Stimulated activated CD8-positive, alpha-beta memory T cell treated with anti-CD3 and anti-CD28 coated beads, Interleukin-4, amount 100 ng/mL, for 24 hours (primary cell): ENCODE data around the gene PRPF19.

Source experiments
- DNase-seq: peaks from one replicate; pipeline ENCODE4 v3.0.0-alpha.2; 2020; ENCODE audit warnings: low read depth

The PRPF19 gene

GRCh38 chr11:60857378-60858232 is 48.8 kb downstream of the PRPF19 start:
- no peak for DNase-seq

- no peak for DNase-seq
Observed at GRCh38 chr11:60855726-60856633, 50.4 kb downstream of the PRPF19 start, which contains the start of gene PTGDR2. Gene PTGDR2 (minus strand): TSS chr11:60855950. CDS start chr11:60853722, 2,228 bp downstream.

GRCh38 chr11:60854847-60855725 is 51.3 kb downstream of the PRPF19 start:
- DNase-seq = no peak

- DNase-seq = no peak
Observed at GRCh38 chr11:60854140-60854846, 52.1 kb downstream of the PRPF19 start.

- no peak for DNase-seq
Observed at GRCh38 chr11:60852982-60853950, 53.1 kb downstream of the PRPF19 start.

GRCh38 chr11:60852117-60852981 is 54.0 kb downstream of the PRPF19 start:
- no peak for DNase-seq

- DNase-seq = no peak
Observed at GRCh38 chr11:60851327-60852104, 54.9 kb downstream of the PRPF19 start.

- no peak for DNase-seq
Observed at GRCh38 chr11:60849641-60850520, 56.5 kb downstream of the PRPF19 start.

GRCh38 chr11:60848714-60849151 is 57.7 kb downstream of the PRPF19 start:
- no peak for DNase-seq

GRCh38 chr11:60847896-60848295 is 58.5 kb downstream of the PRPF19 start:
- no peak for DNase-seq

- no peak for DNase-seq
Observed at GRCh38 chr11:60847281-60847680, 59.1 kb downstream of the PRPF19 start.

- DNase-seq = no peak
Observed at GRCh38 chr11:60845338-60845737, 61.0 kb downstream of the PRPF19 start.

- no peak for DNase-seq
Observed at GRCh38 chr11:60844870-60845221, 61.5 kb downstream of the PRPF19 start.

GRCh38 chr11:60844045-60844869 is 62.1 kb downstream of the PRPF19 start:
- no peak for DNase-seq

- DNase-seq = no peak
Observed at GRCh38 chr11:60842668-60843600, 63.5 kb downstream of the PRPF19 start.
